Esophagus squamous epithelium (tissue), 5 donors: Measurements from ENCODE around the gene TEX50. TPM values are rescaled to one million over a fixed set of nuclear protein-coding genes. Genes with fewer than 3 reads are reported as not detected.
"Not testable (repeated sequence)": the region's sequence is repeated elsewhere in the genome, so short reads cannot be mapped to it uniquely, and the experiment has no call there.

Source experiments
- DNase-seq: peaks from one replicate; lab custom pipeline; 2025; lab: John Stamatoyannopoulos, UW
- H3K27ac ChIP-seq, 4 donors: fragments of 200-600 bp; sonication (generic); one replicate each; pipeline ENCODE4 v1.5.1; 2016 to 2019; ENCODE audit warnings: mild to moderate bottlenecking in 1 of 4
- H3K27me3 ChIP-seq, 4 donors: fragments of 200-600 bp; sonication (generic); 1 replicate in 3 of 4; 2 replicates in 1 of 4; pipeline versions ENCODE4 v1.5.1 to v1.6.0; 2017 to 2021; ENCODE audit warnings: antibody characterized with exemption in 1 of 4
- H3K36me3 ChIP-seq, 3 donors: fragments of 200-600 bp; sonication (generic); one replicate each; pipeline ENCODE4 v1.5.1; 2016 to 2019
- H3K4me1 ChIP-seq, 3 donors: fragments of 200-600 bp; sonication (generic); one replicate each; pipeline ENCODE4 v1.5.1; 2017 to 2019
- H3K4me3 ChIP-seq, 4 donors: fragments of 200-600 bp; sonication (generic); 1 replicate in 3 of 4; 2 replicates in 1 of 4; pipeline ENCODE4 v1.5.1; 2016 to 2019; ENCODE audit warnings: mild to moderate bottlenecking in 2 of 4, moderate library complexity in 1 of 4
- H3K9me3 ChIP-seq, 3 donors: fragments of 200-600 bp; sonication (generic); one replicate each; pipeline ENCODE4 v1.5.1; 2016 to 2019
- CTCF ChIP-seq, 6 experiments: fragments of 450-650 bp in 4 of 6; fragments of 200-600 bp in 2 of 6; sonication (generic) in 2 of 6; IDR thresholded peaks; one replicate each; pipeline ENCODE4 v1.5.1; 2016 to 2019; ENCODE audit warnings: antibody characterized with exemption in 6 of 6, mild to moderate bottlenecking in 4 of 6, moderate library complexity in 4 of 6
- POLR2A ChIP-seq, 4 donors: fragments of 450-650 bp; IDR thresholded peaks; one replicate each; pipeline ENCODE4 v1.6.1; 2017; ENCODE audit warnings: antibody characterized with exemption in 4 of 4, mild to moderate bottlenecking in 4 of 4, moderate library complexity in 3 of 4
- WGBS, 2 donors: methylation state at CpG; one replicate each; pipeline ENCODE4 v1.1.5; 2018; 5-methylcytosine and 5-hydroxymethylcytosine counted together
- intact Hi-C: fragments of 100-400 bp; cut with DNase I; formaldehyde crosslinking; loops from one replicate; pipeline ENCODE4 v1.15.0; 2022
- total RNA-seq, 4 donors: library from RNA; depleted of rRNA; stranded (reverse); fragments of >200 nt; gene quantifications; one replicate each; pipeline ENCODE4 v1.1.0, GENCODE V29; 2016
- donor health status: DM: yes; HTN: yes; CAD: no.

The TEX50 gene
- not detected for total RNA-seq

- TF ChIP-seq POLR2A (IDR thresholded peaks at IDR 0.05), result no peak
- TF ChIP-seq CTCF (IDR thresholded peaks at IDR 0.05), result no peak
- intact Hi-C loops, result no loop called here
- H3K36me3 ChIP-seq, result no peaks in the 10 kb centered on the region
- DNase-seq, result no peak
- no peaks in the 10 kb centered on the region for H3K27me3 ChIP-seq
- H3K4me3 ChIP-seq, result no peak within 1 kb of the TSS
- H3K4me1 ChIP-seq, result no peaks in the 10 kb centered on the region
- WGBS, 2 donors, result 67 to 83% methylated on average over 1 of the region's 1 CpG
- H3K9me3 ChIP-seq, result peaks cover 0 to 12% (median 11%) of the 10 kb centered on the region in 3 donors
- no peak within 1 kb of the TSS for H3K27ac ChIP-seq
Measured at GRCh38 chr1:173635116-173635515, at the start of gene TEX50. TEX50 (plus strand) TSS chr1:173635338; CDS start chr1:173635522, 184 bp downstream.

DNA sequence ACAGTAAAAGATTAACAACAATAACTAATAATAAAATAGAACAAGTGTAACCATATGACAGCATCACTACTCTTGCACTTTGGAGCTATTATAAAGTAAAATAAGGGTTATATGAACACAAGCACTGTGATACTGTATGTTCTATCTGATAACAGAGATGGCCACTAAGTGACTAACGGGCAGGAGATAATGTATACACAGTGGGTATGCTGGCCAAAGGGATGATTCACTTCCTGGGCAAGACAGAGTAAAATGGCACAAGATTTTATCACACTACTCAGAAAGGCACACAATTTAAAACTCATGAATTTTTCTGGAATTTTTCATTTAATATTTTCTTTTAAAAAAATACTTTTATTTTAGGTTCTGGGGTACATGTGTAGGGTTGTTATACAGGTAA lies 44.6 kb upstream of the TEX50 start:
- H3K4me3 ChIP-seq, result no peak overlapping the region
- H3K36me3 ChIP-seq, result no peaks in the 10 kb centered on the region
- H3K27me3 ChIP-seq, result peaks cover 0 to 5% (median 0%) of the 10 kb centered on the region in 4 donors
- intact Hi-C loops, result no loop called here
- H3K4me1 ChIP-seq, result no peaks in the 10 kb centered on the region
- DNase-seq, result no peak
- H3K27ac ChIP-seq, result no peak overlapping the region
- TF ChIP-seq CTCF (IDR thresholded peaks at IDR 0.05) (no peak), POLR2A (IDR thresholded peaks at IDR 0.05) (no peak)
- no peaks in the 10 kb centered on the region for H3K9me3 ChIP-seq
- WGBS, 2 donors, result 36 to 55% methylated on average over 1 of the region's 1 CpG

DNA sequence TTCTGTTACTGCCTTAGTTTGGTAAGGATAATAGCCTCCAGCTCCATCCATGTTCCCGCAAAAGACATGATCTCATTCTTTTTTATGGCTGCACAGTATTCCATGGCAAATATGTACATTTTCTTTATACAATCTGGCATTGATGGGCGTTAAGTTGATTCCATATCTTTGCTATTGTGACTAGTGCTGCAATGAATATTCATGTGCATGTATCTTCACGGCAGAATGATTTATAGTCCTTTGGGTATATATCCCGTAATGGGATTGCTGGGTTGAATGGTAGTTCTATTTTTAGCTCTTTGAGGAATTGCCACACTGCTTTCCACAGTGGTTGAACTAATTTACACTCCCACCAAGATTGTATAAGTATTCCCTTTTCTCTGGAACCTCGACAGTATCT lies 44.0 kb upstream of the TEX50 start:
- H3K9me3 ChIP-seq, H3K36me3 ChIP-seq, H3K4me3 ChIP-seq, H3K27ac ChIP-seq, H3K4me1 ChIP-seq, DNase-seq, intact Hi-C loops, H3K27me3 ChIP-seq: not testable (repeated sequence)
- WGBS, 2 donors, result 83 to 85% methylated on average over 5 of the region's 5 CpGs

DNA sequence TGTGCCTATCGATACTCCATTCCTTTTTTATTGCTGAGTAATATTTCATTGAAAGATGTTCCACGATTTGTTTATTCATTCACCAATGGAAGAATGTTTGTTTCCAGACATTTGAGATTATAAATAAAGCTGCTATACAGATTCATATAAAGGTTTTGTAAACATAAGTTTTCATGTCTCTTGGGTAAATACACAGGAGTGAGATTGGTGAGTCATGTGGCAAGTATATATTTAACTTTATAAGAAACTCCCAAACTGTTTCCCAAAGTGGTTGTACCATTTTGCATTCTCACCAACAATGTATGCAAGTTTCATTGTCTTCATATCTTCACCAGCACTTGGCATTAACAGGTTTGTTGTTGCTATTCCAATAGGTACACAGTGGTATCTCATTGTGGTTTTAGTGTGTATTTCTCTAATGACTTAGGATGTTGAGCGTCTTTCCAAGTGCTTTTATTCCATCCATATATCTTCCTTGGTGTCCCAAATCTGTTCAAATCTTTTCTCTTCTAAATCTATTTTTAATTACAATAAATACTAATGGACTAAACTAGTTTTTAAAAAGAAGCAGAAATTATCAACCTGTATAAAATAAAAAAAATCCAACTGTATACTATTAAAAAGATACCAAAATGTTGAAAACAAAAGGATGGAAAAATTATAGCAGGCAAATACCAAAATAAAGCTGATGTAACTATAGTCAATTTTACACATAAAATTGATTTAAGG lies 38.9 kb upstream of the TEX50 start:
- no peak overlapping the region for H3K4me3 ChIP-seq
- H3K27me3 ChIP-seq, result peaks cover 0 to 5% (median 0%) of the 10 kb centered on the region in 4 donors
- intact Hi-C loops, result no loop called here
- no peaks in the 10 kb centered on the region for H3K9me3 ChIP-seq
- 83 to 92% methylated on average over 3 of the region's 3 CpGs for WGBS, 2 donors
- no peaks in the 10 kb centered on the region for H3K4me1 ChIP-seq
- no peak for TF ChIP-seq POLR2A (IDR thresholded peaks at IDR 0.05)
- no peak for TF ChIP-seq CTCF (IDR thresholded peaks at IDR 0.05)
- no peak for DNase-seq
- no peaks in the 10 kb centered on the region for H3K36me3 ChIP-seq
- H3K27ac ChIP-seq, result no peak overlapping the region

DNA sequence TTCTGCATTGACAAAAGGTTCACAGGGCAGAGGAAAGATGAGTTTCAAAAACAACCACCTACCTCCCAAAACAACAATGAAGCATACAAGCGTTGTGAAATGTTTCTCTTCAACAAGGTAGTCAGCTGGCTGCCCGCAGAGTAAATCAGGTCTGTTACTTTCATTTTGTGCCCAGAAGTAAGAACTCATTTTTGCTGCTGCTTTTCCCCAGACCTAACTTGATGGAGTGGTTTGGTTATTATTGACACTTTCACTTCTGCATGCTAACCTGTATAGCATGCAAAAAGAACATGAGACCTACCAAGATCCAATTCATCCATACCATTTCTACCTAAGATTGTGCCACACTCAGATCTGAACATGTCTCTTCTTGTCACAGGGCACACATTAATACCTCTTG lies 33.5 kb upstream of the TEX50 start:
- H3K36me3 ChIP-seq, result no peaks in the 10 kb centered on the region
- H3K4me3 ChIP-seq, result no peak overlapping the region
- WGBS, 2 donors, result 82 to 90% methylated on average over 2 of the region's 2 CpGs
- no peak for TF ChIP-seq CTCF (IDR thresholded peaks at IDR 0.05)
- TF ChIP-seq POLR2A (IDR thresholded peaks at IDR 0.05), result no peak
- intact Hi-C loops, result no loop called here
- no peaks in the 10 kb centered on the region for H3K9me3 ChIP-seq
- H3K4me1 ChIP-seq, result no peaks in the 10 kb centered on the region
- DNase-seq, result no peak
- no peak overlapping the region for H3K27ac ChIP-seq
- no peaks in the 10 kb centered on the region for H3K27me3 ChIP-seq
